Islet of Langerhans (tissue), 1 donor: ENCODE measurements around the gene DHDH.

Experiments used
- FAIRE-seq: peaks from one replicate; lab custom pipeline; 2011; peaks lifted over from hg19 to GRCh38; lab: Jason Lieb, UNC

The DHDH gene

DNA sequence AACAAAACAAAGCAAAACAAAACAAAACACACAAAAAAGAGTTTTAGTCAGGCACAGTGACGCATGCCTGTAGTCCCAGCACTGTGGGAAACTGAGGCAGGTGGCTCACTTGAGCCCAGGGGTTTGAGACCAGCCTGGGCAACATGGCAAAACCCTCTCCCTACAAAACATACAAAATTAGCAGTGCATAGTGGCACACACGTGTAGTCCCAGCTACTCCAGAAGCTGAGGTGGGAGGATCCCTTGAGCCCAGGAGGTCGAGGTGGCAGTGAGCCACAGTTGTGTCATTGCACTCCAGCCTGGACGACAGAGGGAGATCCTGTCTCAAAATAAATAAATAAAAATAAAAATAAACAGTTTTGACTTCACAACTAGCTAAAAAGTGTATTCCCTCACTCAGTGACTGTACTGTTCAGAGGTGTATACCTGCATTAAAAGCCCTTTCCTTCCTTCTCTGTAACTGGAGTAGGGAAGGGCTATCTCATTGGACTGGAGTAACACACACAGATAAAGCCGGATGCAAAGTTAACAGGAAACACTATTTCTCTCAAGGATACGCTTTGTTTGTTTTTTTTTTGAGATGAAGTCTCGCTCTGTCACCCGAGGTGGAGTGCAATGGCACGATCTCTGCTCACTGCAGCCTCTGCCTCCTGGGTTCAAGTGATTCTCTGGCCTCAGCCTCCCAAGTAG lies 17.5 kb downstream of the DHDH start:
- FAIRE-seq: no peak

DNA sequence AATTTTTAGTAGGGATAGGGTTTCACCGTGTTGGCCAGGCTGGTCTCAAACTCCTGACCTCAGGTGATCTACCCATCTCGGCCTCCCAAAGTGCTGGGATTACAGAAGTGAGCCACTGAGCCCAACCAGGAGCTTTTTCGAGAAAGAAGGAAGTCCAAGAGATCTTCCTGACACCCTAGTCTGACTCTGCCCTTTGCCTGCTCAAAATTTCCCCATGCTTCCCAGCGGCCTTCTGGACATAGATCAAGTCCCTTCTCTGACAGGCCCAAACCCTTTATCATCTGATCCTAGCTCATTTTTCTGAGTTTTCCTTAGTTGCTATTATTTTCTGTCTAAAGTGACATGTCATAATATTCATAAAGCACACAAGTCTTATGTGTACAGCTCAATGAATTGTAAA lies 19.6 kb downstream of the DHDH start:
- no peak for FAIRE-seq

DNA sequence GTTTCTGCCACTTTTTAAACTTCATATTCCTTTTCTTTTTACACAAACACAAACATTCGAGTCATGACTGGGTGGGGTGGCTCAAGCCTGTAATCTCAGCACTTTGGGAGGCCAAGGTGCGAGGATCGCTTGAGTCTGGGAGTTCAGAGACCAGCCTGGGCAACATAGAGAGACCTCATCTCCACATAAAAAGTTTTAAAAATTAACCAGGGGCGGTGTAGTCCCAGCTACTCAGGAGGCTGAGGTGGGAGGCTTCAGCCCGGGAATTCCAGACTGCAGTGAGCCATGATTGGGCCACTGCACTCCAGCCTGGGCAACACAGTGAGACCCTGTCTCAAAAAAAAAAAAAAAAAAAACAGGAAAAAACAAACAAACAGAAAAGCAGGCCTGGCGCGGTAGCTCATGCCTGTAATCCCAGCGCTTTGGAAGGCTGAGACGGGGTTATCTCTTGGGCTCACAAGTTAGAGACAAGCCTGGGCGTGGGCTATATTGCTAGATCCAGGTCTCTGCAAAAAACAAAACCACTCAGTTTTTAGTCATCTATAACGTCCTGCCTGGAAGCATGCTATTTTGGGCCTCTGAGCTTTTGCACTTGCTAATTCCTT lies 20.6 kb downstream of the DHDH start:
- FAIRE-seq: no peak

DNA sequence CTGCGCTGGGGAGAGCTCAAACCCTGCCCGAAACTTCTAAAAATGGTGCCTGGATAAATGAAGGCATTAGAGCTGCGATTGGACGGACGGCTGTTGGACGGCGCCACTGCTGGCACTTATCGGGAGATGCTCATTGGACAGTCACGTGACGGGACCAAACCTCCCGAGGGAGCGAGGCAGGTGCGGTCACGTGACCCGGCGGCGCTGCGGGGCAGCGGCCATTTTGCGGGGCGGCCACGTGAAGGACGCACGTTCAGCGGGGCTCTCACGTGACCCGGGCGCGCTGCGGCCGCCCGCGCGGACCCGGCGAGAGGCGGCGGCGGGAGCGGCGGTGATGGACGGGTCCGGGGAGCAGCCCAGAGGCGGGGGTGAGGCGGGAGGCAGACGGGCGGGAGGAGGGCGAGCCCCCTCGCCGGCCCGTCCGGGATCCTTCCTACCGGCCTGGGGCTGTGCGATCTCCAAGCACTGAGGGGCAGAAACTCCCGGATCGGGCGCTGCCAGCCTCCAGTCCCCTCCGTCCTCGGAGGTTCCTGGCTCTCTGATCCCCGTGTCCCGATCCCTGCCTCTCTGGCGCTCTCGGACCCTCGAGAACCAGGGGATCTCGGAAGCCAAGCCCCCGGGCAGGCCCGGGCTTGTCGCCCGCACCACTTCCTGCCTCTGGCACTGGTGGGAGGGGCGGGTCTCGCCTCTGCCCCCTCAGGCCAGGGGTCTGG lies 21.3 kb downstream of the DHDH start, which contains the start of gene BAX:
Gene BAX (plus strand): TSS at position 281 of the 713 bp plus-strand sequence. CDS start 54 bp downstream, at position 335.
- FAIRE-seq: no peak

DNA sequence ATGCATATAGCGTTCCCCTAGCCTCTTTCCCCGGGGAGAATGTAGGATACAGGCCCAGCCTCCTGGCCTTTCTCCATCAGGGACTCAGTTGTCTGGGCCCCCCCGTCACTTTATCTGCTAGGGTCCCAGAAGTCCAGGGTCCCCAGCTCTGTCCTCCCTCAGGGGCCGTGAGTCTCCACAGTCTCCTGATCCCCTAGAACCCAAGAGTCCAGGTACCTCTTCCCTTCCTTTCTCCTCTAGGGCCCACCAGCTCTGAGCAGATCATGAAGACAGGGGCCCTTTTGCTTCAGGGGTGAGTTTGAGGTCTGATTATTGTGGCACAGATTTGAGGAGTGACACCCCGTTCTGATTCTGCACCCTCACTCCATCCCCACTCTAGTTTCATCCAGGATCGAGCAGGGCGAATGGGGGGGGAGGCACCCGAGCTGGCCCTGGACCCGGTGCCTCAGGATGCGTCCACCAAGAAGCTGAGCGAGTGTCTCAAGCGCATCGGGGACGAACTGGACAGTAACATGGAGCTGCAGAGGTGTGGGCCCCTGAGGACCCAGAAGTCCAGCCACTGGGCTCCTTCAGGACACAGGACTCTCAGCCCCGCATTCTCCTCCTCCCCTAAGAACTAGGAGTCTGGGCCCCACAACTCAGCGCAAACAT lies 21.9 kb downstream of the DHDH start:
- no peak for FAIRE-seq

DNA sequence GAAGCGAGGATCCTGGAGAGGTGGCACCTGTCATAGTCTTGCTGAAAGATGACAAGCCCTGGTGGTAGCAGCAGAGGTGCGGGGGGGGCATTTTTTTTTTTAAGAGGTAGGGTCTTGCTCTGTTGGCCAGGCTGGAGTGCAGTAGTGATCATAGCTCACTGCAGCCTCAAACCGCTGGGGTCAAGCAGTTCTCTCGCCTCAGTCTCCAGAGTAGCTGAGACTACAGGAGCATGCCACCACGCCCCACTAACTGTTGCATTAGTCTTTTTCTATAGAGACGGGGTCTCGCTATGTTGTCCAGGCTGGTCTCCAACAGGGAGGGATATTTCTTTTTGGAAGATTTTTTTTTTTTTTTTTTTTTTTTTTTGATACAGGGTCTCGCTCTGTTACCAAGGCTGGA lies 24.5 kb downstream of the DHDH start:
- FAIRE-seq: no peak

DNA sequence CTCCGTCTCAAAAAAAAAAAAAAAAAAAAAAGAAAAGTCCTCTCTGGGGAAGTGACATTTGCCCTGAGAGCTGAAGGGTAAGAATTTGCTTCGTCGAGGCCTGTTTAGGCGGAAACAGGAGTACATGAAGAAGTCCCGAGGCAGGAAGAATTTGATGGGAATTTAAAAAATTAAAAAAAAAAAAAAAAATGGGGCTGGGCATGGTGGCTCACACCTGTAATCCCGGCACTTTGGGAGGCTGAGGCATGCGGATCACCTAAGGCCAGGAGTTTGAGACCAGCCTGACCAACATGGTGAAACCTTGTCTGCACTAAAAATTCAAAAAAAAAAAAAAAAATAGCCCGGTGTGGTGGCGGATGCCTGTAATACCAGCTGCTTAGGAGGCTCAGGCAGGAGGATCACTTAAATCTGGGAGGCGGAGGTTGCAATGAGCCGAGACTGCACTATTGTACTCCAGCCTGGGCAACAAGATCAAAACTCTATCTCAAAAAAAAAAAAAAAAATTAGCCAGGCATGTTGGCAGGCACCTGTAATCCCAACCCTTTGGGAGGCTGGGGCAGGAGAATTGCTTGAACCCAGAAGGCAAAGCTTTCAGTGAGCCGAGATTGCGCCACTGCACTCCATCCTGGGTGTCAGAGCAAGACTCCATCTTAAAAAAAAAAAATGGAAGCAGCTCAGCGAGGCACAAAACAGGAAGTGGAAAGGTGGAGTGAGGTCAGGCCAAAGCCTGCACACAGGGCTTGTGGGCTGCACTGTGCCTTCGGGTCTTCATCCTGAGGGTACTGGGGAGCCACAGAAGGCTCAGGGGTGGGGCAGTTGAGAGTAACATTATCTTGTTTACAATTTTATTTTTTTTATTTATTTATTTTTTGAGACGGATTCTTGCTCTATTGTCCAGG lies 26.1 kb downstream of the DHDH start:
- FAIRE-seq: no peak

DNA sequence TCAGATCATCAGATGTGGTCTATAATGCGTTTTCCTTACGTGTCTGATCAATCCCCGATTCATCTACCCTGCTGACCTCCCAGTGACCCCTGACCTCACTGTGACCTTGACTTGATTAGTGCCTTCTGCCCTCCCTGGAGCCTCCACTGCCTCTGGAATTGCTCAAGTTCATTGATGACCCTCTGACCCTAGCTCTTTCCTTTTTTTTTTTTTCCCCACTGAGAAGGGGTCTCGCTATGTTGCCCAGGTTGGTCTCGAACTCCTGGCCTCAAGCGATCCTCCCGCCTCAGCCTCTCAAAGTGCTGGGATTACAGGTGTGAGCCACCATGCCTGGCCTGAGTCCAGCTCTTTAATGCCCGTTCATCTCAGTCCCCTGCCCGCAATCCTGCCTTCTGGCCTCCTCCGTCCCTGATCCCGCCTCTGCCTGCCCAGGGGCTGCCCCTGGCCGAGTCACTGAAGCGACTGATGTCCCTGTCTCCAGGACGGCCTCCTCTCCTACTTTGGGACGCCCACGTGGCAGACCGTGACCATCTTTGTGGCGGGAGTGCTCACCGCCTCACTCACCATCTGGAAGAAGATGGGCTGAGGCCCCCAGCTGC lies 27.7 kb downstream of the DHDH start:
- FAIRE-seq: no peak

DNA sequence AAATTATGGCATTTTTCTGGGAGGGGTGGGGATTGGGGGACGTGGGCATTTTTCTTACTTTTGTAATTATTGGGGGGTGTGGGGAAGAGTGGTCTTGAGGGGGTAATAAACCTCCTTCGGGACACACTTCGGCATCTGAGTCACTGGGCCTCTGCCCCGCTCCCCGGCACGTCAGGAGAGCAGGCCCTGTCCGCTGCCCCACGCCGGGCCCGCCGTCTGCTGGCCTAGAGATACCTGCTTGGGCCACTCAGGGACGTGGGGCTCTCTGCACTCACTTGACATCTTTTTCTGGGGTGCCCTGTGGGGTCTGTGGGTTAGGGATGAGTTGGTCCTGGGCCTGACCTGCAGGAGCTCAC lies 28.2 kb downstream of the DHDH start:
- no peak for FAIRE-seq

DNA sequence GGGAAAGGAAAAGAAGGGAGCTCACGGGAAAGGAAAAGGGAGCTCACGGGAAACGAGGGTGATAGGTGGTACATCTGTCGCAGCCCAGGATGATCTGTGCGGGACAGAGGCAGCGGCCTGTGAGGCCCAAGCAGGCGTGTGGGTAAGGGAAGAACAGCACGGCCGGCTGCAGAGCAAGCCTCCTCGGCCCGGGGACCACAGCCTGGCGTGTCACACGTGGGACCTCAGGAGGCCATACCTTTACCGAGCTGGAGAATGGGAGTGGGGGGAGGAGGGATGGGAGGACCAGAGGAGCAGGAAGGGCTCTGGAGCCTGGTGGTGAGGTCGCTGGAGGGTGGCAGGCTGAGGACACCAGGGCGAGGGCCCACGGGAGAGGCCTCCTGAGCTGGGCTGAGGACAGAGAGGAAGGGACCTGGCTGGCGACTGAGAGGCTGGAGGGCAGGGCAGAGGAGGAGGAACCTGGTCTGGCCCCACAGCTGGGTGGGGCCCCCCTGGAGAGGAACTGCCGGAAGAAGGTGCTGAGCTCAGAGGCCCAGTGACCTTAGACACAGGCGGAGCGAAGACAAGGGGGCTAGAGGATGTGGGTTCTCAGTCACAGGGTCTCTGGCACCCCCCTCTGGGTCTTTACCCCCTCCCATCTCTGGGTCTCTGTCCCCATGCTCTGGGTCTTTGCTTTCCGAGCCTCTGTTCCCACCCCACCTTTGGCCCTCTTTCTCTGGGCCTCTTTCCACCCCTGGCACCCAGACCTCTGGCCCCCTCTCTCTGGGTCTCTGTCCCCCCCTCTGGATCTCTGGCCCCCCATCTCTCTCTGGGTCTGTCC lies 28.7 kb downstream of the DHDH start:
- no peak for FAIRE-seq

DNA sequence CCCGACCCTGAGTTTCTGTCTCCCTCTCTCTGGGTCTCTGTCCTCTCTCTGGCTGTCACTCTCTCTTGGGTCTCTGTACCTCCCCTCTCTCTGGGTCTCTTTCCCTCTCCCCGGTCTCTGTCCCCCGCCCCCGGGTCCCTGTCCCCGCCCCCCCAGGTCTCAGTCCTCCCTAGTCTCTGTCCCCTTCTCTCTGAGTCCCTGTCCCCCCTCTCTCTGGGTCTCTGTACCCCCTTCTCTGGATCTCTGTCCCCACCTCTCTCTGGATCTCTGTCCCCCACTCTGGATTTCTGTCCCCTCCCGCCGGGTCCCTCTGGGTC lies 29.3 kb downstream of the DHDH start:
- FAIRE-seq: no peak

DNA sequence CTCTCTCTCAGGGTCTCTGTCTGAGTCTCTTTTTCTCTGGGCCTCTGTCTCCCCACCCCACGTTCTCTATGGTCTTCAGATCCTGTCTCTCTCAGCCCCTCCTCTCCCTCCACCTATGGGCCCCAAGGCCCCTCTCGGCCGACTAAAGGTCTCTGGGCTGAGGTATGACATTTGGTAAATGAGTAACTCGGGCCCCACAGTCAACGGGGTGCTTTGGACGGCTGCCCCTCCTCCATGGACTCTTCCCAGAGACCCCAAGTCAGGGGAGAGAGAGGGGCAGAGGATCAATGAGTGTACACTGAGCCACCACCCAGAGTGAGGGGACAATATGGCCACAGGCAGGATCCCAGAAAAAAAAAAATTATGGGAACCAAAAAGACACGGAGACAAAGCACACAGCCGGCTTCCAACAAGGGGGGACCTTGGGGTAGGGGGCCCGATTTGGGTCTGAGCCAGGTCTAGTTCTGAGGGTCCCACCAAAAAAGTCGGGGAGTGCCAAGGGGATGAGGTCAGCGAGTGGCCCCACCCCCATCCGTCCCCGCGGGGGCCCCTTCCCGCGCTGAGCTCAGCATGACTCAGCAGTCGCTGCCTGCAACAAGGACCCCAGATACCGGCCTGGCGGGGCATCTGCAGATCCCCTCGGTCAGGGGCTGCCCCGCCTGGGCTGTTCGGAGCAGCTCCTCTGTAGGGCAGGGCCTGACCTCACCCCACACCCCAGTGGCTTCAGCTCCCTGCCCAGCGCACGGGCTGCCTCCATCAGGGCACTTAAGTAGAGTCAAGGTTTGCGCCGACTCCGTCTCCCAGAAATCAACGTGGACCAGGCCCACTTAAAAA lies 30.1 kb downstream of the DHDH start:
- no peak for FAIRE-seq

DNA sequence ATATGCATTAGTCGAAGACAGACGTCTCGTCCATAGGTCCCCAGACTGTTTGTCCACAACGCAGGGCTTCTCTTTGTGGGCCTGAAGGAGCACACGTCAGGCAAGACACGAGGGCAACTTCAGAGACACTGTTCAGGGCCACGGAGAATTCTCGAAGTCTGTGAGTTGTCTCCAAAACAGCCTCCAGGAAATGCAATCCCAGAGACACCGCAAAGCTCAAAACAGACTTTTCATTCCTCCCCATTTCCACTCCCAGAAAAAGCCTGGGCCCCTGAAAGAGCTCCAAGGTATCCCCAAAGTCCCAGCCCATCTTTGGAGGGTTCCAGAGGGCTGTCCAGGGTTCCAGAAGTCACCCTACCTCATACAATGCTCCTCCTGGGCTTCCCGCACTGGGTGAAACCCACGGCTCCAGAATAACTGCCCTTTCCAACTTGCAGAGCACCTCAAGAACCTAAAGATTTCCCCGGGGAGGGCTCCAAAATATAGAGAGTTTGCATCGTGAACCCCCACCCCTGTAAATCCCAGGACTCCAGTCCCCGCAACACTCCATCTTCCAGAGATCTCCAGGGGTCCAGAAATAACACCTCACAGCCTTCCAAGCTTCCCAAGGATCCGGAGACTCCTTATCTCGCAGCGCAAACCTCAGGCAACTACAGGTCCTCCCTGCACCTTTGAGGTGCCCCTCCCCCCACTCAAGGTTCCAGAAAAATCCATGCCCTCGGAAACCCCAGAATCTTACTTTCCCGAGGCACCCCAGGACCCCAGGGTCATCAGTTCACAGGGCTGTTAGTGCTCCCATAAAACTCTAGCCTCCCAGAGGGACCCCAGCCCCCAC lies 30.9 kb downstream of the DHDH start:
- no peak for FAIRE-seq

DNA sequence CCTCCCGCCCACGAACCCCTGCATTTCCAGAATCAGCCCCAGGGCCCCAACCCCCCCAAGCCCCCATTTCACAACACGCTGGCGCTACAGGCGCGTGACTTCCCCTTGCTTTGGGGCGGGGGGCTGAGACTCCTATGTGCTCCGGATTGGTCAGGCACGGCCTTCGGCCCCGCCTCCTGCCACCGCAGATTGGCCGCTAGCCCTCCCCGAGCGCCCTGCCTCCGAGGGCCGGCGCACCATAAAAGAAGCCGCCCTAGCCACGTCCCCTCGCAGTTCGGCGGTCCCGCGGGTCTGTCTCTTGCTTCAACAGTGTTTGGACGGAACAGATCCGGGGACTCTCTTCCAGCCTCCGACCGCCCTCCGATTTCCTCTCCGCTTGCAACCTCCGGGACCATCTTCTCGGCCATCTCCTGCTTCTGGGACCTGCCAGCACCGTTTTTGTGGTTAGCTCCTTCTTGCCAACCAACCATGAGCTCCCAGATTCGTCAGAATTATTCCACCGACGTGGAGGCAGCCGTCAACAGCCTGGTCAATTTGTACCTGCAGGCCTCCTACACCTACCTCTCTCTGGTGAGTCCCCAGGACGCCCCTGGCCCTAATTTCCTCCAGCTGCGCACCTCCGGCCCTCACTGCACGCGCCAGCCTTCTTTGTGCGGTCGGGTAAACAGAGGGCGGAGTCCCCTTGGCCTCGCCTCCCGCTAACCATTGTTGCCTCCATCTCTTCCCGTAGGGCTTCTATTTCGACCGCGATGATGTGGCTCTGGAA lies 31.7 kb downstream of the DHDH start, which contains the start of gene FTL:
Gene FTL (plus strand): TSS at position 270 of the 766 bp plus-strand sequence. CDS start 199 bp downstream, at position 469.
- no peak for FAIRE-seq

DNA sequence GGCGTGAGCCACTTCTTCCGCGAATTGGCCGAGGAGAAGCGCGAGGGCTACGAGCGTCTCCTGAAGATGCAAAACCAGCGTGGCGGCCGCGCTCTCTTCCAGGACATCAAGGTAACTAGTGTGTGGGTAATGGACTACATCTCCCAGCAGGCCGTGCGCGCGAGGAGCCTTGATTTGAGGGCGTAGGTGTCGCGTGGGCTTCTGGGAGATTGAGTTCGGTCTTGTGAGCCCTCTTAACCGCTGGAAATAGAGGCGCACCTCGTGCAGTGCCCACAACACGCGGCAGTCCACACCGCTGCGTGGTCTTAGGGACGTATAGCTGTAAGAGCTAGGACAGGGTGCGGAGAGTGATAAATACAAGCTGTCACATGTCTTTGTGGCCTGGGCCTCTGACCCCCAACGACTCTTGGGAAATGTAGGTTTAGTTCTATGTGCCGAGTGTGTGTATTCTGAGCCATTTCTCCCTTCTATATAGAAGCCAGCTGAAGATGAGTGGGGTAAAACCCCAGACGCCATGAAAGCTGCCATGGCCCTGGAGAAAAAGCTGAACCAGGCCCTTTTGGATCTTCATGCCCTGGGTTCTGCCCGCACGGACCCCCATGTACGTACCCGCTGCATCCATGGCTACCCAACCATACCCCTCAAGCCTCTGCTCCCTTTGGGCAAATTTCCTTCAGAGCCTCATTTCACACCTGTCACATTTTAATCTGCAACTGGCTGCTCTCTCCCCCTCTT lies 32.5 kb downstream of the DHDH start:
- FAIRE-seq: no peak

DNA sequence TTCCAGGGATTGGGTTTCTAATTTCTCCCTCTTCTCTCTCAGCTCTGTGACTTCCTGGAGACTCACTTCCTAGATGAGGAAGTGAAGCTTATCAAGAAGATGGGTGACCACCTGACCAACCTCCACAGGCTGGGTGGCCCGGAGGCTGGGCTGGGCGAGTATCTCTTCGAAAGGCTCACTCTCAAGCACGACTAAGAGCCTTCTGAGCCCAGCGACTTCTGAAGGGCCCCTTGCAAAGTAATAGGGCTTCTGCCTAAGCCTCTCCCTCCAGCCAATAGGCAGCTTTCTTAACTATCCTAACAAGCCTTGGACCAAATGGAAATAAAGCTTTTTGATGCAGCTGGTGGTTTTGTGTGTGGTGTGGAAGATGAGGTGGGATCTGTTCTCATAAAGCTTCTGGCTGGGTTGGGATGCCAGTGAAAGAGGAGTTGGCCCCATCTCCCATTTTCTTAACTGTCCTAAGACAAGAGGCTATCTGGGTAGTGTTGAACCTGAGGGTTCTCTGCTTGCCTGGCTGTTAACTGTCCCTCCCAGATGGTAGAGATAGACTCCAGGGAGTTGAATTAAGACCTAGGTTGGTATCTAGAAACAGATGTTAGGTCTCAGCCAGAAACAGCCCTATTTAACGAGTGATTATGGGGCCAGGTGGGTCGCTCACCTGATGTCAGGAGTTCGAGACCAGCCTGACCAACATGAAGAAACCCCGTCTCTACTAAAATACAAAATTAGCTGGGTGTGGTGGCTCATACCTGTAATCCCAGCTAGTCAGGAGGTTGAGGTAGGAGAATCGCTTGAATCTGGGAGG lies 33.2 kb downstream of the DHDH start:
- FAIRE-seq: no peak
